KMS-11 (cell line): ENCODE measurements around the gene OR2T1.

Experiments
- H2AFZ ChIP-seq: fragments of 200-600 bp; sonication (generic); 2 replicates; pipeline ENCODE4 v1.6.1; 2016; ENCODE audit warnings: antibody characterized with exemption, mixed run types, low read depth
- H3K27ac ChIP-seq: fragments of 200-600 bp; sonication (generic); 2 replicates; pipeline ENCODE4 v1.6.1; 2016; ENCODE audit warnings: mild to moderate bottlenecking, mixed run types
- H3K27me3 ChIP-seq: fragments of 200-600 bp; sonication (generic); 2 replicates; pipeline ENCODE4 v1.6.1; 2017; ENCODE audit warnings: mild to moderate bottlenecking, low read depth, mixed run types, moderate library complexity; ENCODE audit not compliant: insufficient read depth
- H3K36me3 ChIP-seq: fragments of 200-600 bp; sonication (generic); 2 replicates; pipeline ENCODE4 v1.6.1; 2017; ENCODE audit warnings: mild to moderate bottlenecking, mixed run types; ENCODE audit not compliant: insufficient read depth
- H3K4me1 ChIP-seq: fragments of 200-600 bp; sonication (generic); 2 replicates; pipeline ENCODE4 v1.6.1; 2016; ENCODE audit warnings: mild to moderate bottlenecking, low read depth, mixed run types; ENCODE audit not compliant: poor library complexity, severe bottlenecking
- H3K4me2 ChIP-seq: fragments of 200-600 bp; sonication (generic); 2 replicates; pipeline ENCODE4 v1.7.0; 2016; ENCODE audit warnings: mild to moderate bottlenecking, mixed run types
- H3K4me3 ChIP-seq: fragments of 200-600 bp; sonication (generic); IDR thresholded peaks from 2 replicates; pipeline ENCODE4 v1.6.1; 2017; ENCODE audit warnings: low read depth, low read length, mixed read lengths; ENCODE audit not compliant: insufficient read depth
- H3K79me2 ChIP-seq: fragments of 200-600 bp; sonication (generic); 2 replicates; pipeline ENCODE4 v1.6.1; 2016; ENCODE audit warnings: low read depth, mixed run types; ENCODE audit not compliant: insufficient read depth
- H3K9ac ChIP-seq: fragments of 200-600 bp; sonication (generic); 2 replicates; pipeline ENCODE4 v1.6.1; 2016; ENCODE audit warnings: mild to moderate bottlenecking, mixed run types
- H4K20me1 ChIP-seq: fragments of 200-600 bp; sonication (generic); 2 replicates; pipeline ENCODE4 v1.6.1; 2016; ENCODE audit warnings: mild to moderate bottlenecking, mixed run types; ENCODE audit not compliant: insufficient read depth
- CTCF ChIP-seq: fragments of 200-600 bp; sonication (generic); conservative IDR thresholded peaks from 2 replicates; pipeline ENCODE4 v1.6.1; 2017; ENCODE audit warnings: low read depth, mild to moderate bottlenecking, antibody characterized with exemption, low read length, moderate library complexity, mixed read lengths

Gene OR2T1, protein sequence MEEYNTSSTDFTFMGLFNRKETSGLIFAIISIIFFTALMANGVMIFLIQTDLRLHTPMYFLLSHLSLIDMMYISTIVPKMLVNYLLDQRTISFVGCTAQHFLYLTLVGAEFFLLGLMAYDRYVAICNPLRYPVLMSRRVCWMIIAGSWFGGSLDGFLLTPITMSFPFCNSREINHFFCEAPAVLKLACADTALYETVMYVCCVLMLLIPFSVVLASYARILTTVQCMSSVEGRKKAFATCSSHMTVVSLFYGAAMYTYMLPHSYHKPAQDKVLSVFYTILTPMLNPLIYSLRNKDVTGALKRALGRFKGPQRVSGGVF

GRCh38 chr1:248402748-248403147 is at the start of gene OR2T1:
Gene OR2T1 (plus strand): TSS chr1:248403048. CDS start chr1:248406148, 3,100 bp downstream.
- TF ChIP-seq CTCF, result no peak
- H3K27me3 ChIP-seq, result no peaks in the 10 kb centered on the region
- H3K27ac ChIP-seq, result no peak within 1 kb of the TSS
- H3K9ac ChIP-seq, result no peak within 1 kb of the TSS
- no peak within 1 kb of the TSS for H3K4me2 ChIP-seq
- no peak within 1 kb of the TSS for H3K4me3 ChIP-seq
- no peaks in the 10 kb centered on the region for H3K79me2 ChIP-seq
- no peaks in the 10 kb centered on the region for H3K36me3 ChIP-seq
- H2AFZ ChIP-seq, result no peak within 1 kb of the TSS
- no peaks in the 10 kb centered on the region for H3K4me1 ChIP-seq
- H4K20me1 ChIP-seq, result no peaks in the 10 kb centered on the region

DNA sequence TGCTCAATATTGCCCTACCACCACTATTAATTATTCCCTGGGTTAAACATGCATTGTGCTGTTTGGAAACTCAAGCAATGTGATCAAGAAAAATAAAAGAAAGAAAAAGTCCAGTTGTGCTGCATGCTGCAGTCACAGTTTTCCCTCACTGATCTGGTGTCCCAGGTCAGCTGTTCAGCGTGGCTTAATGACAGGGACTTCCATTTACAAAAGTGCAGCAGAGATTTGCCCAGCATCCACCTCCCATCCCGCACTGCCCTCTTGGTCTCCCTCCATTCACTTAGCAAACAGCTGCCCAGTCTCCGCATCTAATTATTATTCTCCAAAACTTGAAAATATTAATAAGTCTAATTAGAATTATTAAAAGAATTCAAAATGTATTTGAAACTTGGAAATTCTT is 43.4 kb upstream of the OR2T1 start:
- no peaks in the 10 kb centered on the region for H3K27me3 ChIP-seq
- no peak overlapping the region for H3K27ac ChIP-seq
- no peak overlapping the region for H2AFZ ChIP-seq
- no peaks in the 10 kb centered on the region for H3K4me1 ChIP-seq
- no peak for TF ChIP-seq CTCF
- no peaks in the 10 kb centered on the region for H4K20me1 ChIP-seq
- no peak overlapping the region for H3K9ac ChIP-seq
- H3K79me2 ChIP-seq, result no peaks in the 10 kb centered on the region
- H3K36me3 ChIP-seq, result no peaks in the 10 kb centered on the region
- H3K4me3 ChIP-seq, result no peak overlapping the region
- H3K4me2 ChIP-seq, result no peak overlapping the region

- no peaks in the 10 kb centered on the region for H3K4me1 ChIP-seq
- H3K36me3 ChIP-seq, result no peaks in the 10 kb centered on the region
- no peak within 1 kb of the TSS for H2AFZ ChIP-seq
- TF ChIP-seq CTCF, result no peak
- no peak within 1 kb of the TSS for H3K4me3 ChIP-seq
- H3K27ac ChIP-seq, result no peak within 1 kb of the TSS
- no peak within 1 kb of the TSS for H3K9ac ChIP-seq
- no peaks in the 10 kb centered on the region for H4K20me1 ChIP-seq
- no peaks in the 10 kb centered on the region for H3K27me3 ChIP-seq
- no peaks in the 10 kb centered on the region for H3K79me2 ChIP-seq
- H3K4me2 ChIP-seq, result no peak within 1 kb of the TSS
Measured at GRCh38 chr1:248361121-248361715, 41.6 kb upstream of the OR2T1 start, which contains the start of gene OR2T4. Gene OR2T4 (plus strand): TSS chr1:248361665. CDS start chr1:248361665, 0 bp downstream.

GRCh38 chr1:248366609-248367008 is 36.2 kb upstream of the OR2T1 start:
- H3K4me3 ChIP-seq, result no peak overlapping the region
- no peaks in the 10 kb centered on the region for H3K4me1 ChIP-seq
- no peaks in the 10 kb centered on the region for H4K20me1 ChIP-seq
- H3K27me3 ChIP-seq, result no peaks in the 10 kb centered on the region
- no peaks in the 10 kb centered on the region for H3K36me3 ChIP-seq
- no peak overlapping the region for H2AFZ ChIP-seq
- no peak for TF ChIP-seq CTCF
- H3K9ac ChIP-seq, result no peak overlapping the region
- no peak overlapping the region for H3K27ac ChIP-seq
- no peaks in the 10 kb centered on the region for H3K79me2 ChIP-seq
- H3K4me2 ChIP-seq, result no peak overlapping the region
